GM06990 (cell line): Measurements from ENCODE around the gene CSNK1D.

Experiments used
- DNase-seq: peaks from one replicate; pipeline ENCODE4 v3.0.0-alpha.2; 2011; ENCODE audit not compliant: insufficient read length; ENCODE audit errors: extremely low read depth
- H3K27me3 ChIP-seq: replicated peaks from 2 replicates; pipeline ENCODE4 v1.6.0; 2011; ENCODE audit warnings: low read length; ENCODE audit not compliant: control insufficient read depth, insufficient read depth
- H3K36me3 ChIP-seq: 2 replicates; pipeline ENCODE4 v1.5.1; 2011; ENCODE audit warnings: low read length; ENCODE audit not compliant: control insufficient read depth, insufficient read depth
- H3K4me3 ChIP-seq: replicated peaks from 2 replicates; pipeline ENCODE4 v1.5.1; 2011; ENCODE audit warnings: low read depth, mild to moderate bottlenecking, control low read depth, low read length
- TF ChIP-seq, protein P1 (sequence below): IDR thresholded peaks from 2 replicates; pipeline ENCODE4 v1.5.1; 2011; ENCODE audit warnings: low read length, control low read depth, mild to moderate bottlenecking, inconsistent platforms; ENCODE audit not compliant: insufficient read depth, poor library complexity, severe bottlenecking

CSNK1D gene

DNA sequence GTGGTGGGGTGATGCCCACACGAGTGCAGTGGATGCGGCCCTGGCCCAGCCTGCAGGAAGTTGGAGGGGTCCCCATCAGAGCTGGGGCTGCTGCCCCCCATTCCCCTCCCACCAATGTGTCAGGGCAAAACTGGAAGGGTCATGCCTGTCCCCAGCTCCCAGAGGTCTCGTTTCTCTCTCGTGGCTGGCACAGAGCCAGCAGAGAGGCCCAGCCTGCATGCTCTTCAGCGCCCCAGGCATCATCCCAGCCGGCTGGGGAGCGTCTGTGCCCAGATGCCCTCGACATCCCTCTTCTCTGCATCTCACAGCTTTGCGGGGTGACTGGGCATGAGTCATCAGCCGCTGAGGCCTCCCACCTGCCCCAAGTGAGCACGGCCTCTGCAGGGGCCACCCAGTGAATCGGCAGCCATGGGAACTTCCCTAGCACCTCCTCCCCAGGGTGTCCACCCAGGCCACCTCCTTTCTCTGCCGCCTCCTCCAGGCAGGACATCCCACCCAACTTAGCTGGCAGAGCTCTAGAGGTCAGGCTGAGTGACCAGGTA is 9.8 kb upstream of the CSNK1D start:
- TF ChIP-seq, protein P1, sequence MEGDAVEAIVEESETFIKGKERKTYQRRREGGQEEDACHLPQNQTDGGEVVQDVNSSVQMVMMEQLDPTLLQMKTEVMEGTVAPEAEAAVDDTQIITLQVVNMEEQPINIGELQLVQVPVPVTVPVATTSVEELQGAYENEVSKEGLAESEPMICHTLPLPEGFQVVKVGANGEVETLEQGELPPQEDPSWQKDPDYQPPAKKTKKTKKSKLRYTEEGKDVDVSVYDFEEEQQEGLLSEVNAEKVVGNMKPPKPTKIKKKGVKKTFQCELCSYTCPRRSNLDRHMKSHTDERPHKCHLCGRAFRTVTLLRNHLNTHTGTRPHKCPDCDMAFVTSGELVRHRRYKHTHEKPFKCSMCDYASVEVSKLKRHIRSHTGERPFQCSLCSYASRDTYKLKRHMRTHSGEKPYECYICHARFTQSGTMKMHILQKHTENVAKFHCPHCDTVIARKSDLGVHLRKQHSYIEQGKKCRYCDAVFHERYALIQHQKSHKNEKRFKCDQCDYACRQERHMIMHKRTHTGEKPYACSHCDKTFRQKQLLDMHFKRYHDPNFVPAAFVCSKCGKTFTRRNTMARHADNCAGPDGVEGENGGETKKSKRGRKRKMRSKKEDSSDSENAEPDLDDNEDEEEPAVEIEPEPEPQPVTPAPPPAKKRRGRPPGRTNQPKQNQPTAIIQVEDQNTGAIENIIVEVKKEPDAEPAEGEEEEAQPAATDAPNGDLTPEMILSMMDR: no peak
- H3K36me3 ChIP-seq: no peaks in the 10 kb centered on the region
- no peak for DNase-seq
- H3K4me3 ChIP-seq: no peak overlapping the region
- H3K27me3 ChIP-seq: peaks cover 2% of the 10 kb centered on the region; the same call in 1 of the 2 replicates

DNA sequence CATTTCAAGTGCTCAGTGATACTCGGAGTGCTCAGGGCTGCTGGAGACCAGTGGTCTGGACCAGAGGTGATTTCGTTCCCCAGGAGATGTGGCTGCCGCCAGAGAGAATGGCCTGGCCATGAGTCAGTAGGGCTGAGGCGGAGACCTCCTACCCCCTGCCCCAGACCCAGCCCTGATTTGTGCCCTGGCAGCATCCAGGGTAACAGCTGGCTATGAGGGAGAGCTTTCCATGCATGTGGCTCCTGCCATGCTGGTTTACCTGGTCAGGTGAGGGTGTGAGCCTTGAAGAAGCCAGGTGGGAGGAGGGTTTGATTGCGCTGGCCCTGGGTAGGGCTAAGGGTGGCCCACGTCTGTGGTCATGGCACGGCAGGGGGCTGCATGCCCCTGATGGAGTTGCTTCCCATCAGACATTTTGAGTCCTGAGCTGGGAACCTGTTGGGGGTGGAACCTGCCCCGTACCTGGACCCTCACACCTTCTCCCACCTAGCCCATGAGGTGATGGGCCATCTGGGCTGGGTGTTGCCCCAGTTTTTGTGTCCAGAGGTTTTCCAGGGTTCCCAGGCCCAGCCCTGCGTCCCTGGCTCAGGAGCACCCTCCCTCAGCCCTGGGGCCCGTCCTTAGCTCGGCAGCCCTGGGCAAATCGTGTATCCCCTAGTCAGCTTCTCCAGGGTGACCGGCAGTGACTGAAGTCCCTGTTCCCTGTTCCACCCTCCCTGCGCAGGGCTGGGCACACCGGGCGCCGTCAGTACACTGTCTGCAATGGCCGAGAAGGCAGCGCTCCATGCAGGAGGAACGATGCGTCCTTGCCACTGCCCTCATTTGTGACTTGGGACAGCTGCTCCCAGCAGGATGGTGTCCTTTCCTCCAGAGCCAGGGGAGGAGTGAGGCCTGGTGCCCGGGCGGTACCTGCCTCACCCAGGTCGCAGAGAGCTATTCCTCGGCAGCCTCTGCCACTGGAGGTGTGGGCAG is 9.0 kb upstream of the CSNK1D start:
- TF ChIP-seq, protein P1: no peak
- H3K4me3 ChIP-seq: no peak overlapping the region
- H3K27me3 ChIP-seq: peaks cover 2% of the 10 kb centered on the region; the same call in 1 of the 2 replicates
- DNase-seq: no peak
- no peaks in the 10 kb centered on the region for H3K36me3 ChIP-seq

DNA sequence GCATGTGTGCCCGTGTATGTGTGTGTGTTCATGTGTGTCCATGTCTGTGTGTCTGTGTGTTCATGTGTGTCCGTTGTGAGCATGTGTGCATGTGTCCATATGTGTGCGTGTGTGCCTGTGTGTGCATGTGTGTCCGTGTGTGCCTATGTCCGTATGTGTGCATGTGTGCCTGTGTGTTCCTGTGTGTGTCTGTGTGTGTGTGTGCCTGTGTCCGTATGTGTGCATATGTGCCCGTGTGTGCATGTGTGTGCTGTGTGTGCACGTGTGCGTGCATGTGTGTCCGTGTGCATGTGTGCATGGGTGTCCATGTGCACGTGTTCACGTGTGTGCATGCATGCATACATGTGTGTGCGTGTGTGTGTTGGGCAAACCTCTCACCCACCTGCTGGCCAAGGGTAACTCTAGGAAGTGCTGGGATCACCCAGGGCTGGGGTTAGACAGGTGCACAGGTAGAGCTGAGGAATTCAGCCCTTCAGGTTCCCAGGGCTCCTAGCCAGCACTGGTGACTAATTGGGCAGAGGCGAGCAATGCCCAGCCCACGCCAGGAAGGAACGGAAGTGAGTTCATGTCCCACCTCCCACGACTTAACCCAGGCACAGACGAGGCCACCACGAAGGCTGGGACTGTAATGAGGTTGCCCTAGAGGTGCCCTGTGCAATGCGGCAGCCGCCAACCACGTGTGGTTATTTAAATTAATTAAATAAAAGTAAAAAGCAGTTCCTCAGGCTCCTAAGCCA is 8.2 kb upstream of the CSNK1D start:
- TF ChIP-seq, protein P1: no peak
- no peak for DNase-seq

DNA sequence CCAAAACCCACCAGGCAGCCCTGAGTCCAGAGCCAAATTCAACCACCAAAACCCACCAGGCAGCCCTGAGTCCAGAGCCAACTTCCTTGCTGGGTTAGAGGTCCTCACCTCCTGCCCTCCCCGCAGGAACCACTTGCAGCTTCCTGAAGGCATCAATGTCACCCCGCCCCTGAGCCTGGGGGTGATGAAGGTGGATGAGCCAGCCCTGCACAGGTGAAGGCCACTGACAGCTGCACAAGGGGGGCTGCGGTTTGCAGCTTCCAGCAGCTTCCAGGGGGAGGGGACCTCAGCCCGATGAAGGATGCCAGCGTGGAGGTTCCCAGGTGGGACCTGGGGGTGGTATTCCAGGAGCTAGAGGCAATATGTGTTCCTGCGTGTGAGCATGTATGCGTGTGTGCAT is 7.6 kb upstream of the CSNK1D start:
- no peak for DNase-seq
- Histone ChIP-seq H3K36me3 (no peaks in the 10 kb centered on the region), H3K27me3 (peaks cover 2% of the 10 kb centered on the region; the same call in 1 of the 2 replicates), H3K4me3 (no peak overlapping the region)
- TF ChIP-seq, protein P1: no peak

More for the DNA sequence above, 8.2 kb upstream of the CSNK1D start:
- Histone ChIP-seq H3K27me3 (peaks cover 2% of the 10 kb centered on the region; the same call in 1 of the 2 replicates), H3K4me3 (no peak overlapping the region), H3K36me3 (no peaks in the 10 kb centered on the region)

DNA sequence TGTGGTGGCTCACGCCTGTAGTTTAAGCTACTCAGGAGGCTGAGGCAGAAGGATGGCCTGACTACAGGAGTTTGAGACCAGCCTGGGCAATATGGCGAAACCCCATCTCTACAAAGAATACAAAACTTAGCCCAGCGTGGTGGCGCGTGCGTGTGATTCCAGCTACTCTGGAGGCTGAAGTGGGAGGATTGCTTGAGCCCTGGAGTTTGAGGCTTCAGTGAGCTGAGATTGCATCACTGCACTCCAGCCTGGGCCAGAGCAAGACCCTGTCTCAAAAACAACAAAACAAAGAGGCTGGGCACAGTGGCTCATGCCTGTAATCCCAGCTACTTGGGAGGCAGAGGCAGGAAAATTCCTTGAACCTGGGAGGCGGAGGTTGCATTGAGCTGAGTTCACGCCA is 7.0 kb upstream of the CSNK1D start:
- Histone ChIP-seq H3K4me3 (no peak overlapping the region), H3K36me3 (no peaks in the 10 kb centered on the region), H3K27me3 (peaks cover 2% of the 10 kb centered on the region; the same call in 1 of the 2 replicates)
- TF ChIP-seq, protein P1: no peak
- DNase-seq: no peak
